HEK293 (cell line): ENCODE measurements around the gene MYO7B.

Source experiments
- CTCF ChIA-PET: fragments of 350-600 bp; formaldehyde crosslinking; extraction: SDS; loops from one replicate; lab custom pipeline; 2021; ENCODE audit warnings: antibody characterized with exemption; lab: Yijun Ruan, JAX
- POLR2A ChIA-PET: fragments of 300-600 bp; formaldehyde crosslinking; extraction: SDS; loops from one replicate; lab custom pipeline; 2020; ENCODE audit warnings: antibody characterized with exemption, inconsistent platforms; lab: Yijun Ruan, JAX
- H3K27ac ChIP-seq: fragments of 200-500 bp; sonication (Bioruptor generic); 2 replicates; pipeline ENCODE4 v1.5.1; 2014; ENCODE audit warnings: low read depth, low read length, control low read depth, inconsistent platforms; ENCODE audit errors: extremely low read depth
- H3K36me3 ChIP-seq, 2 experiments: fragments of 200-500 bp in 1 of 2; sonication (Bioruptor generic) in 1 of 2; 1 replicate in 1 of 2; 2 replicates in 1 of 2; pipeline ENCODE4 v1.5.1; 2014 to 2017; ENCODE audit warnings: inconsistent platforms in 2 of 2, low read length in 2 of 2; ENCODE audit not compliant: control insufficient read depth in 2 of 2, insufficient read depth in 1 of 2
- H3K4me1 ChIP-seq: fragments of 200-500 bp; sonication (Bioruptor generic); 2 replicates; pipeline ENCODE4 v1.5.1; 2014; ENCODE audit warnings: mild to moderate bottlenecking, low read length, inconsistent platforms; ENCODE audit not compliant: control insufficient read depth, insufficient read depth
- H3K4me3 ChIP-seq: 2 replicates; pipeline ENCODE4 v1.5.1; 2011; ENCODE audit warnings: low read depth, mild to moderate bottlenecking, control low read depth, low read length, moderate library complexity
- H3K9me3 ChIP-seq: fragments of 200-500 bp; sonication (Bioruptor generic); 2 replicates; pipeline ENCODE4 v1.5.1; 2014; ENCODE audit warnings: low read depth, low read length, inconsistent platforms; ENCODE audit not compliant: control insufficient read depth, insufficient read depth
- EGR2 ChIP-seq: fragments of 450-650 bp; formaldehyde crosslinking; IDR thresholded peaks from 2 replicates; pipeline ENCODE4 v1.5.1; 2016; ENCODE audit warnings: low read depth, missing biosample characterization, missing genetic modification characterization
- GLIS1 ChIP-seq: fragments of 450-650 bp; formaldehyde crosslinking; IDR thresholded peaks from 2 replicates; pipeline ENCODE4 v1.5.1; 2016; ENCODE audit warnings: missing biosample characterization, missing genetic modification characterization
- HOXA7 ChIP-seq: sonication (generic); formaldehyde crosslinking; IDR thresholded peaks from 2 replicates; pipeline ENCODE4 v1.8.1; 2022; ENCODE audit warnings: missing genetic modification reagents, borderline replicate concordance
- HOXC10 ChIP-seq: sonication (generic); formaldehyde crosslinking; IDR thresholded peaks from 2 replicates; pipeline ENCODE4 v1.8.1; 2023; ENCODE audit warnings: mild to moderate bottlenecking, missing genetic modification reagents
- KLF17 ChIP-seq: fragments of 450-650 bp; formaldehyde crosslinking; IDR thresholded peaks from 2 replicates; pipeline ENCODE4 v1.5.1; 2016; ENCODE audit warnings: missing biosample characterization, missing genetic modification characterization
- MZF1 ChIP-seq: fragments of 450-650 bp; formaldehyde crosslinking; IDR thresholded peaks from 2 replicates; pipeline ENCODE4 v1.5.1; 2017; ENCODE audit warnings: missing biosample characterization, missing genetic modification characterization, borderline replicate concordance
- PRDM1 ChIP-seq: fragments of 450-650 bp; formaldehyde crosslinking; IDR thresholded peaks from 2 replicates; pipeline ENCODE4; 2016; ENCODE audit warnings: missing biosample characterization, missing genetic modification characterization
- SCRT2 ChIP-seq: fragments of 450-650 bp; formaldehyde crosslinking; IDR thresholded peaks from 2 replicates; pipeline ENCODE4 v1.5.1; 2016; ENCODE audit warnings: missing biosample characterization, missing genetic modification characterization
- ZBTB17 ChIP-seq: fragments of 450-650 bp; formaldehyde crosslinking; IDR thresholded peaks from 2 replicates; pipeline ENCODE4 v1.5.1; 2016; ENCODE audit warnings: missing biosample characterization, missing genetic modification characterization
- ZNF132 ChIP-seq: fragments of 450-650 bp; formaldehyde crosslinking; IDR thresholded peaks from 2 replicates; pipeline ENCODE4 v1.5.1; 2017; ENCODE audit warnings: missing biosample characterization, missing genetic modification characterization, borderline replicate concordance
- ZNF146 ChIP-seq: fragments of 450-650 bp; formaldehyde crosslinking; IDR thresholded peaks from 2 replicates; pipeline ENCODE4 v1.5.1; 2016; ENCODE audit warnings: missing biosample characterization, missing genetic modification characterization
- ZNF175 ChIP-seq: fragments of 450-650 bp; formaldehyde crosslinking; IDR thresholded peaks from 2 replicates; pipeline ENCODE4 v1.5.1; 2016; ENCODE audit warnings: missing biosample characterization, missing genetic modification characterization
- ZNF211 ChIP-seq: fragments of 450-650 bp; formaldehyde crosslinking; IDR thresholded peaks from 2 replicates; pipeline ENCODE4 v1.5.1; 2016; ENCODE audit warnings: low read depth, missing biosample characterization, missing genetic modification characterization
- ZNF221 ChIP-seq: fragments of 450-650 bp; formaldehyde crosslinking; IDR thresholded peaks from 2 replicates; pipeline ENCODE4 v1.5.1; 2017; ENCODE audit warnings: missing biosample characterization, missing genetic modification characterization, borderline replicate concordance
- ZNF274 ChIP-seq, 2 experiments: fragments of 200-500 bp in 1 of 2; fragments of 450-650 bp in 1 of 2; sonication (Bioruptor generic) in 1 of 2; formaldehyde crosslinking in 1 of 2; IDR thresholded peaks; 2 replicates each; pipeline versions ENCODE4 v1.5.1 to v1.6.1; 2014 to 2016; ENCODE audit warnings: borderline replicate concordance in 1 of 2, inconsistent platforms in 1 of 2, low read length in 1 of 2, missing biosample characterization in 1 of 2, missing genetic modification characterization in 1 of 2
- ZNF280C ChIP-seq: fragments of 450-650 bp; formaldehyde crosslinking; IDR thresholded peaks from 2 replicates; pipeline ENCODE4 v1.5.1; 2016; ENCODE audit warnings: missing biosample characterization, missing genetic modification characterization
- ZNF311 ChIP-seq: fragments of 450-650 bp; formaldehyde crosslinking; IDR thresholded peaks from 2 replicates; pipeline ENCODE4 v1.5.1; 2017; ENCODE audit warnings: missing biosample characterization, missing genetic modification characterization, borderline replicate concordance
- ZNF366 ChIP-seq: fragments of 450-650 bp; formaldehyde crosslinking; conservative IDR thresholded peaks from 2 replicates; pipeline ENCODE4 v1.5.1; 2016; ENCODE audit warnings: missing biosample characterization, missing genetic modification characterization
- ZNF404 ChIP-seq: fragments of 450-650 bp; formaldehyde crosslinking; IDR thresholded peaks from 2 replicates; pipeline ENCODE4 v1.5.1; 2017; ENCODE audit warnings: missing biosample characterization, missing genetic modification characterization
- ZNF513 ChIP-seq: fragments of 450-650 bp; IDR thresholded peaks from 2 replicates; pipeline ENCODE4 v1.5.1; 2018; ENCODE audit warnings: missing biosample characterization, missing genetic modification characterization
- ZNF529 ChIP-seq: fragments of 450-650 bp; formaldehyde crosslinking; IDR thresholded peaks from 2 replicates; pipeline ENCODE4 v1.5.1; 2017; ENCODE audit warnings: missing genetic modification characterization, missing biosample characterization; ENCODE audit not compliant: insufficient replicate concordance
- ZNF548 ChIP-seq: fragments of 450-650 bp; formaldehyde crosslinking; IDR thresholded peaks from 2 replicates; pipeline ENCODE4 v1.5.1; 2016; ENCODE audit warnings: missing biosample characterization, missing genetic modification characterization
- ZNF791 ChIP-seq: fragments of 450-650 bp; formaldehyde crosslinking; IDR thresholded peaks from 2 replicates; pipeline ENCODE4 v1.5.1; 2016; ENCODE audit warnings: missing biosample characterization, missing genetic modification characterization
- ZSCAN16 ChIP-seq: fragments of 450-650 bp; formaldehyde crosslinking; IDR thresholded peaks from 2 replicates; pipeline ENCODE4 v1.5.1; 2016; ENCODE audit warnings: missing biosample characterization, missing genetic modification characterization

MYO7B gene

GRCh38 chr2:127579231-127579630, 43.7 kb downstream of the MYO7B start:
- POLR2A ChIA-PET: no interaction called here
- H3K4me1 ChIP-seq: no peaks in the 10 kb centered on the region
- CTCF ChIA-PET: interaction anchor here (1.8 kb wide), 1 partner anchor 12 kb away, joined by 10 read pairs; no protein-coding TSS in a partner anchor

GRCh38 chr2:127580167-127581049, 44.9 kb downstream of the MYO7B start:
- ChIA-PET CTCF (interaction anchor here (1.8 kb wide), 1 partner anchor 11 kb away, joined by 10 read pairs; no protein-coding TSS in a partner anchor), POLR2A (no interaction called here)
- Histone ChIP-seq H3K36me3 (no peaks in the 10 kb centered on the region), H3K27ac (no peak overlapping the region), H3K4me3 (no peak overlapping the region), H3K4me1 (no peaks in the 10 kb centered on the region), H3K9me3 (no peaks in the 10 kb centered on the region)
- TF ChIP-seq ZBTB17 (tag by site-specific recombination) (no peak), PRDM1 (tag by site-specific recombination) (no peak), ZNF548 (tag by site-specific recombination) (no peak), SCRT2 (tag by site-specific recombination) (no peak), ZNF311 (tag by site-specific recombination) (no peak), ZNF513 (tag by site-specific recombination) (no peak), ZSCAN16 (tag by site-specific recombination) (no peak), ZNF274 (IDR thresholded peaks at IDR 0.05; ENCODE audit: low read length) (no peak), ZNF274 (tag by site-specific recombination; IDR thresholded peaks at IDR 0.05; ENCODE audit: borderline replicate concordance) (no peak), GLIS1 (no peak), ZNF175 (no peak), ZNF791 (no peak), ZNF404 (tag by site-specific recombination) (no peak), ZNF211 (no peak), MZF1 (tag by site-specific recombination) (no peak)

More at GRCh38 chr2:127579231-127579630, 43.7 kb downstream of the MYO7B start:
- no peaks in the 10 kb centered on the region for H3K9me3 ChIP-seq
- no peak for TF ChIP-seq HOXA7 (CRISPR knock-in tag)
- no peak for TF ChIP-seq EGR2 (tag by site-specific recombination)
- no peak for TF ChIP-seq KLF17 (tag by site-specific recombination)
- no peak for TF ChIP-seq ZNF366
- TF ChIP-seq HOXC10 (CRISPR knock-in tag): no peak
- no peak for TF ChIP-seq ZNF132 (tag by site-specific recombination)
- no peak for TF ChIP-seq ZNF221 (tag by site-specific recombination)
- TF ChIP-seq ZNF280C (tag by site-specific recombination): no peak
- no peak for TF ChIP-seq ZNF529 (tag by site-specific recombination)
- TF ChIP-seq ZNF146 (tag by site-specific recombination): no peak
- H3K36me3 ChIP-seq: no peaks in the 10 kb centered on the region
- no peak overlapping the region for H3K27ac ChIP-seq
- H3K4me3 ChIP-seq: no peak overlapping the region
